GM21529 (cell line): Measurements from ENCODE around the gene CREB5.
A peak's percentile ranks its signal among the peaks of the same experiment; 100 is the strongest.

Experiments used
- ATAC-seq: cut with Tn5 transposase; IDR thresholded peaks from one replicate; pipeline ENCODE4 v1.9.1; 2021; ENCODE audit not compliant: unreplicated experiment

CREB5 gene

DNA sequence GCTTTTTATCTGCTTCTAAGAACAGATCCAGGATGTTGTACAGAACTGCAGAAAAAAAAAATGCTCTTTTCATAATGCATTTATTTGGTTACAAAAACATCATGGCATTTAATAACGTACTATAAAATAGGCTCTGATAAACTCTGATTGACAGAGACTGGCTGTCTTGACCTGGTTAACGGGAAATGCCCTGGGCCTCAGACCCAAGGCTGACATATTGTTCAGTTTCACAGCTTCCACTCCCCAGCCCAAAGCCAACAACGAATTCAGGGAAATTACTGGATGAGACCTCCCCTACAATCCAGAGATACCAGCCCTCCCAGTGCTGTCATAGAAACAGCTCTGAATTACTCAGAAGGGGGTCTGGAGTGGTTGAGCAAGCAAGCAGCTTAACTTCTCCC is 260.1 kb downstream of the CREB5 start:
- ATAC-seq: no peak

DNA sequence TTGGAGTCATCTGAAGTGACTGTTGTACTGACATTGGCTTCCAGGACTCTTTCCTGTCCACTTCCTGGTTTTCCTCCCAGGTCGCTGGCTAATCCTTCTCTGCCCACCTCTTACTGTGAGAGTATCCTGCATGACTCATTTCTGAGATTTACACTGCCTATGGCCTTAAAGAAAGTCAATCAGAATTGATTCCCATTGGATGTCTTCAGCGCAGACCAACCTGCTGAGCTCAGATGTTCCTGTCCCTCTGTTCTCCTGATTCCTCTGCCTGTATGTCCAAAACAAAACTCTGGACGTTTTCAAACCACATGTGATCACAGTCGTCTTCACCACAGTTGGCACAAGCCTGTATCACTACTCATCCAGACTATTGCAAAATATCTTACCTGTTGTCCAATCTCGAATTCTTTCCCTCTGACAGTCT is 262.1 kb downstream of the CREB5 start:
- no peak for ATAC-seq

GRCh38 chr7:28675429-28675828 is 263.1 kb downstream of the CREB5 start:
- ATAC-seq: no peak

GRCh38 chr7:28677668-28678067 is 265.4 kb downstream of the CREB5 start:
- no peak for ATAC-seq

DNA sequence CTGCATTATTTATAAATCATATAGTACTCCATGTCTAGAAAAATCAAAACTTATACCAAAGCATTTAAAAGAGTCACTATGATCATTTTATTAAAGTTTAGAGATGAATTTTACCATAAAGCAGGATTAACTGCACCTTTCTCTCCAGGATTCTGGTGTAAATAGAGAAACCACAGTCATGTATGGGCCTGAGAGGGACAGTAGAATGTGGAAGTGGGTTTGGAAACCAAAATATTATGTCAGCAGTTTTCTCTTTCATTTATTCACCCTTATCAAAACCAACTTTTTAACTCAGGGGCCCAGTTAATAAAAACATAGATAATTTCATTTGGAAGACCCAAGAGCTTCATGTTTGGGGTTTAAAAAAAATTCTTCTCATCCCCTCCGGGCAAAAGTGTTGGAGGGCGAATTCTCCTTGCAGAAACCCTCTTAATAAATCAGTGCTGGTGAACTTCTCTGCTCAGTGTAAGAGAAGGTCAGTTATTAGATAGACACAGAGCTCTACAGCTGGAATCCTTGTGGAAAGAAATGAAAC is 266.2 kb downstream of the CREB5 start:
- ATAC-seq: no peak

GRCh38 chr7:28681693-28682310 is 269.5 kb downstream of the CREB5 start:
- ATAC-seq: no peak

- no peak for ATAC-seq
Measured at GRCh38 chr7:28682801-28683200, 270.5 kb downstream of the CREB5 start.

- no peak for ATAC-seq
Measured at GRCh38 chr7:28684650-28685241, 272.4 kb downstream of the CREB5 start.

- ATAC-seq: peak; percentile 24
Measured at GRCh38 chr7:28685242-28685643, 272.9 kb downstream of the CREB5 start.

GRCh38 chr7:28685644-28686417 is 273.5 kb downstream of the CREB5 start:
- ATAC-seq: peak; percentile 80

- no peak for ATAC-seq
Measured at GRCh38 chr7:28686418-28686800, 274.1 kb downstream of the CREB5 start.

DNA sequence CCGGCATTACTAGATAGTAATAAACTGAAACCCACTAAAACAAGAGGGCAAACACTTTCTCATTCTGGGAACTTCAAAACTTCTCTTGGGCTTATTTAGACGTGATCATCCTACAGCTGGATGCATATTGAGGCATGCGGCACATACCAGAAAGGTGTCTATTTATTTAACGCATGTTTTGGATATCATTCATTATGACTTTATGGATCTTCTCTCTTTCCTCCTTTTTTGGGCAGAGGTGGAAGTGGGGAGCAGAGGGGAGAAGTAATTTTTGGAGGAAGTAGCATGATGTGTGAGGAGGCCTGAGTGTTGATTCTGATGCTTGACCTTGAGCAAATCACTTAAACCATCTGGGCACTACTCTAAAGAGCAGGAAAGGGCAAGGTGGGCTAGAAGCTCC is 275.2 kb downstream of the CREB5 start:
- ATAC-seq: no peak

GRCh38 chr7:28688174-28688573 is 275.9 kb downstream of the CREB5 start:
- ATAC-seq: no peak

- ATAC-seq: no peak
Measured at GRCh38 chr7:28688651-28689050, 276.3 kb downstream of the CREB5 start.

DNA sequence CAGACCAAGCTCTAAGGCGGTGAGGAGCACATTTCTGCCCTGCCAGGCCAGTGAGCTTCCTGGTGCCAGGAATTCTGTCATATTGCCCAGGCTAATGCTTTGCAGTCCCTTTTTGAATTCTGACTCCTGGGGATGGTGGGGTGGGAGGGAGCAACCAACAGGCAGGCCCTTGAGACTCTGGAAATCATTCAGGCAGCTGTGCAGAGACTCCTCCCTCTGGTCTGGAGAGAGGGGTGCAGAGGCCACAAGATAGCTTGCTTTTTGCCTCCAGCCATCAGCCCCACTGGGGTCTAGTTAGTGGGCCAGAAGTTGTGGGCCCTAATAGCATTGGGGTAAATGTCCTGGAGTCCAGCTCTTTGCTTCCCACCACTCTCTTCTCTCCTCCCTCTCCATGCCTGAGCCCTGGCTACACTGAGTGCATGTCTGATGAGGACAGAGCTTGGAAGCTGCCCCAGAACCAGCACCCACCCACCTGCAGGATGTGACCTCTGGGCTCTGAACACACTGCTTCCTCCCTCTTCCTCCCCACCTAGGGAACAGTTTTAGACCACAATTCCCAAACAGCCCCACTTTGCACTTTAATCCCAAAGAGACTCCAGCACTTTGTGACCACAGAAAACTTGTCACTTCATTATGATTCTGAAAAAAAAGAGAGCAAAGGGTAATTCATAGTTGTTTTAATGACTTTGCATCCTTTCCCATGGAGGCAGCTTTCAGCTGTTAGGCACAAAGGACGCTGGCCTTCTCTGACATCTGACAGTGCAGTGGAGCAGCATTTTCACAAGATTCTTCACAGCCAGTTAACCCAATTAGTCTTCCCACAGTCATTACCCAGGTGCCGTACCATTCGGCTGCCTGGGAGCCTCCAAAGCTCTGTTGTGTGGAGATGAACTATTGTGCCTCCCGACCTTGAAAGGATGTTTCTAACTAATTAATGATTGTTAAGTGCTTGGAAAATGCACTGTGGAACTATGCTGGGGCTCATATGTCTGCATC is 283.3 kb downstream of the CREB5 start:
- no peak for ATAC-seq

GRCh38 chr7:28697913-28698563 is 285.7 kb downstream of the CREB5 start:
- ATAC-seq: no peak

- ATAC-seq: peak; percentile 43
Measured at GRCh38 chr7:28698840-28699239, 286.5 kb downstream of the CREB5 start.

DNA sequence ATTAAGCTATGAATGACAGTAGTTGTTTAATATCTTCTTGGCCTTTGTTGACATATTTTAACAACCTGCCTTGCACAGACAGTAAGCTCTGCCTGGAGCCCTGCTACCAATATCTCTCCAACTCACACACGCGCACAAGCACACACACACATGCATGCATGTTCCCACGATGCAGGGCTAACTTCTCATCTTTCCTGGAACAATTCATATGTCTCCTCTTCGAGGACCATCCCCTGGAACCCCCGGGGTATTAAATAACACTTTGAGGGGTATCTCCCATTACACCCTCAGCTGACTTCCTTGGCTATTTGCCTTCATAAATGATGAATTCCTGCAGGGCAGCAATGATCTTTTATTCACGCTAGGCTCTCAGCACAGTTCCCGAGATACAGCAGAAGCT is 287.8 kb downstream of the CREB5 start:
- no peak for ATAC-seq

DNA sequence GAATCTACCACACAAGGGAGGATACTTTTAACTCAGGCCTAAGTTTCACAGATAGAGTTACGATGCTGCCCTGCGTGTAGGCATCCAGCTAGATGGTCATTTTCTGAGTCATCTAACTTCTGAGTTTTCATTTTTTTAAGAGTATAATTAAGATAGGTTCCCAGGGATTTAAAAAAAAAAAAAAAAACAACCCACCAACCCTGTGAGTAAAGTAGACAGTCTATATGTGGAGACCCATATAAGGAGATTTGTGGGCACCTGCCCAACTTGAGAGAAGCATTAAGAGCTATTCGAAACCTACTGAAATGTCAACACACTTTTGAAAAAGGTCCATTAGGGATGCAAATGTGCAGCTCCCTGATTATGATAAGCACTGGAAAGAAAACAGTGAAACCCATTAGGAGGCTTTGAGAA is 288.5 kb downstream of the CREB5 start:
- ATAC-seq: no peak

GRCh38 chr7:28701731-28702130 is 289.4 kb downstream of the CREB5 start:
- ATAC-seq: no peak
